GM23248 (cell line): ENCODE measurements around the gene FAM50B.

Experiments
- EZH2 ChIP-seq: fragments of 200-600 bp; sonication (generic); IDR thresholded peaks from 2 replicates; pipeline ENCODE4 v1.6.1; 2018; ENCODE audit warnings: antibody characterized with exemption, mild to moderate bottlenecking; ENCODE audit not compliant: insufficient read depth, poor library complexity, severe bottlenecking
- EZH2phosphoT487 ChIP-seq: fragments of 200-600 bp; sonication (generic); IDR thresholded peaks from 2 replicates; pipeline ENCODE4 v1.6.1; 2018; ENCODE audit warnings: antibody characterized with exemption, moderate library complexity, mild to moderate bottlenecking, low read depth; ENCODE audit not compliant: insufficient read depth

- TF ChIP-seq EZH2 (no peak), EZH2phosphoT487 (no peak)
These were observed 44.2 kb upstream of the FAM50B start for GRCh38 chr6:3804964-3805363.
